C4-2B (cell line): Measurements from ENCODE around the gene DMTF1.

ENCODE experiments used
- ZFX ChIP-seq: fragments of 450-650 bp; IDR thresholded peaks from 2 replicates; pipeline ENCODE4 v1.6.1; 2017
- TF ChIP-seq, protein P1 (sequence below): fragments of 450-650 bp; conservative IDR thresholded peaks from 2 replicates; pipeline ENCODE4 v1.5.1; 2017; ENCODE audit warnings: mild to moderate bottlenecking

DNA sequence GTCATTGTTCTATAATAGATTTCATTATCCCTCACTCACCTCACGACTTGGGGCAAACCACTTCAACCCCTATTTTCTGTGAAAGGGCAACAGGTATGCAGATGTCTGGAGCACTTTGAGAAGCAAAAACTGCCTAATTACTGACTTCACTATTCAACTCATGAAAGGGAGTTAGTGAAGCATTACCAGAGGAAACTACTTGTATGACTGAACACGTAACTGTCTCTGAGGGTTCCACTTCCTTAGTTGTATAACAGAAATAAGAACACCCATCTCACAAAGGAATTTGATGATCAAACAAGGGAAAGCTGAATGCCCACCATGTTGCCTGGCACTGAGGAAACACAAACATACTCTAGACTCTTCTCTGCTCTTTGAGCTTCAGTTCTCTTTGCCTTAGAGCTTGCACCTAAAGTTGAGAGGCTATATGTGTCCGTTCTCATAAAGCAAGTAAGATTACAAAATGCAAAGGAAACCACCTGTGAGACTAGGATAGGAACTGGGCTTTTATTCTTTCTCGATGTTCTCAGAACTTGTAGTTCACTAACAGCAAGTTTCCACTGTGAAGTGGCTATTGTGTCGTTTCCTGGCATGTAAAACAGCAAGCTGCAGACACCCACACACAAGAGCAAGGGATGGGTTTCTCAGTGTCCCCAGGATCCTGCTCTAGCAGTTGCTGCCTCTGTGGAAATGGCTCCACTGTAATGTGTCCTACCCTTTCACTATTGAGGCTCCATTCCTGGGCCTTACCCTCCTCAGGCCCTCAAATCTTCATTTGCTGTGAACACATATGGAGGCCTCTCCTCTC, 64.7 kb downstream of the DMTF1 start:
- TF ChIP-seq, protein P1, sequence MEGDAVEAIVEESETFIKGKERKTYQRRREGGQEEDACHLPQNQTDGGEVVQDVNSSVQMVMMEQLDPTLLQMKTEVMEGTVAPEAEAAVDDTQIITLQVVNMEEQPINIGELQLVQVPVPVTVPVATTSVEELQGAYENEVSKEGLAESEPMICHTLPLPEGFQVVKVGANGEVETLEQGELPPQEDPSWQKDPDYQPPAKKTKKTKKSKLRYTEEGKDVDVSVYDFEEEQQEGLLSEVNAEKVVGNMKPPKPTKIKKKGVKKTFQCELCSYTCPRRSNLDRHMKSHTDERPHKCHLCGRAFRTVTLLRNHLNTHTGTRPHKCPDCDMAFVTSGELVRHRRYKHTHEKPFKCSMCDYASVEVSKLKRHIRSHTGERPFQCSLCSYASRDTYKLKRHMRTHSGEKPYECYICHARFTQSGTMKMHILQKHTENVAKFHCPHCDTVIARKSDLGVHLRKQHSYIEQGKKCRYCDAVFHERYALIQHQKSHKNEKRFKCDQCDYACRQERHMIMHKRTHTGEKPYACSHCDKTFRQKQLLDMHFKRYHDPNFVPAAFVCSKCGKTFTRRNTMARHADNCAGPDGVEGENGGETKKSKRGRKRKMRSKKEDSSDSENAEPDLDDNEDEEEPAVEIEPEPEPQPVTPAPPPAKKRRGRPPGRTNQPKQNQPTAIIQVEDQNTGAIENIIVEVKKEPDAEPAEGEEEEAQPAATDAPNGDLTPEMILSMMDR, result no peak
- TF ChIP-seq ZFX, result no peak
